Measurements from ENCODE around the gene GNA12.

GRCh38 chr7:2700141-2700850 lies 143.8 kb downstream of the GNA12 start:
- TF ChIP-seq POLR2AphosphoS5 (IDR thresholded peaks at IDR 0.05; ENCODE audit: low read depth, low read length) (no peak), REST (IDR thresholded peaks at IDR 0.05; ENCODE audit: insufficient read depth in 1 of 2, low read depth in 2 of 2, low read length in 2 of 2) (no peak), TAF1 (IDR thresholded peaks at IDR 0.05; ENCODE audit: borderline replicate concordance, insufficient read depth, low read length) (no peak)

All from PFSK-1 (cell line).